Loucy (cell line): ENCODE measurements around the gene FMO3.

Experiments
- H2AFZ ChIP-seq: fragments of 200-600 bp; sonication (generic); 2 replicates; pipeline ENCODE4 v1.6.0; 2016; ENCODE audit warnings: antibody characterized with exemption, mild to moderate bottlenecking, low read length, moderate library complexity
- H3F3A ChIP-seq: fragments of 200-600 bp; 2 replicates; pipeline ENCODE4 v1.6.0; 2016; ENCODE audit warnings: antibody characterized with exemption, low read depth, mild to moderate bottlenecking
- H3K27me3 ChIP-seq: fragments of 200-600 bp; sonication (generic); 2 replicates; pipeline ENCODE4 v1.6.1; 2014; ENCODE audit warnings: low read length, mild to moderate bottlenecking; ENCODE audit not compliant: insufficient read depth, poor library complexity, severe bottlenecking
- H3K36me3 ChIP-seq: fragments of 200-600 bp; sonication (generic); 2 replicates; pipeline ENCODE4 v1.6.1; 2016; ENCODE audit warnings: low read length; ENCODE audit not compliant: insufficient read depth
- H3K4me1 ChIP-seq: fragments of 200-600 bp; sonication (generic); 2 replicates; pipeline ENCODE4 v1.5.1; 2014; ENCODE audit warnings: low read length, mild to moderate bottlenecking; ENCODE audit not compliant: insufficient read depth, poor library complexity, severe bottlenecking
- H3K4me2 ChIP-seq: fragments of 200-600 bp; sonication (generic); 2 replicates; pipeline ENCODE4 v1.6.0; 2014; ENCODE audit warnings: antibody characterized with exemption, low read length, low read depth, mild to moderate bottlenecking; ENCODE audit not compliant: poor library complexity, severe bottlenecking
- H3K4me3 ChIP-seq: fragments of 200-600 bp; sonication (generic); 2 replicates; pipeline ENCODE4 v1.5.1; 2014; ENCODE audit warnings: low read length, mild to moderate bottlenecking, mixed read lengths; ENCODE audit not compliant: poor library complexity, severe bottlenecking
- H3K79me2 ChIP-seq: fragments of 200-600 bp; sonication (generic); 2 replicates; pipeline ENCODE4 v1.6.1; 2014; ENCODE audit warnings: low read length; ENCODE audit not compliant: insufficient read depth
- H3K9ac ChIP-seq: fragments of 200-600 bp; sonication (generic); 2 replicates; pipeline ENCODE4 v1.6.0; 2014; ENCODE audit warnings: mild to moderate bottlenecking, low read depth, low read length, moderate library complexity; ENCODE audit not compliant: poor library complexity, severe bottlenecking
- H3K9me2 ChIP-seq: fragments of 200-600 bp; sonication (generic); replicated peaks from 2 replicates; pipeline ENCODE4 v1.6.1; 2016; ENCODE audit warnings: low read depth, low read length, mixed read lengths
- H3K9me3 ChIP-seq: fragments of 200-600 bp; sonication (generic); 2 replicates; pipeline ENCODE4 v1.6.1; 2014; ENCODE audit warnings: mild to moderate bottlenecking, antibody characterized with exemption, low read length, low read depth; ENCODE audit not compliant: insufficient read depth
- H4K20me1 ChIP-seq: fragments of 200-600 bp; sonication (generic); 2 replicates; pipeline ENCODE4 v1.6.0; 2014; ENCODE audit warnings: antibody characterized with exemption, low read length, mild to moderate bottlenecking; ENCODE audit not compliant: insufficient read depth, poor library complexity, severe bottlenecking
- CTCF ChIP-seq: fragments of 200-600 bp; sonication (generic); conservative IDR thresholded peaks from 2 replicates; pipeline ENCODE4 v1.5.1; 2014; ENCODE audit warnings: mild to moderate bottlenecking, antibody characterized with exemption, low read length
- EZH2phosphoT487 ChIP-seq: fragments of 200-600 bp; IDR thresholded peaks from 2 replicates; pipeline ENCODE4 v1.6.1; 2018; ENCODE audit warnings: antibody characterized with exemption, mild to moderate bottlenecking, moderate library complexity, borderline replicate concordance

Gene FMO3

GRCh38 chr1:171115280-171115897 lies 24.7 kb downstream of the FMO3 start:
- Histone ChIP-seq H3K4me2 (no peak overlapping the region), H2AFZ (no peak overlapping the region), H3K9ac (no peak overlapping the region), H3K4me3 (no peak overlapping the region), H3K9me2 (no peaks in the 10 kb centered on the region), H3K27me3 (no peaks in the 10 kb centered on the region), H3F3A (no peaks in the 10 kb centered on the region), H3K4me1 (no peaks in the 10 kb centered on the region), H4K20me1 (no peaks in the 10 kb centered on the region), H3K36me3 (no peaks in the 10 kb centered on the region), H3K79me2 (no peaks in the 10 kb centered on the region), H3K9me3 (no peaks in the 10 kb centered on the region)
- TF ChIP-seq EZH2phosphoT487 (no peak), CTCF (no peak)

GRCh38 chr1:171116676-171117075 lies 26.0 kb downstream of the FMO3 start:
- H3K9me3 ChIP-seq: no peaks in the 10 kb centered on the region
- no peaks in the 10 kb centered on the region for H4K20me1 ChIP-seq
- H3K27me3 ChIP-seq: no peaks in the 10 kb centered on the region
- TF ChIP-seq CTCF: no peak
- no peak for TF ChIP-seq EZH2phosphoT487
- H3K9ac ChIP-seq: no peak overlapping the region
- no peak overlapping the region for H2AFZ ChIP-seq
- no peak overlapping the region for H3K4me3 ChIP-seq
- H3F3A ChIP-seq: no peaks in the 10 kb centered on the region
- no peak overlapping the region for H3K4me2 ChIP-seq
- H3K9me2 ChIP-seq: no peaks in the 10 kb centered on the region
- no peaks in the 10 kb centered on the region for H3K4me1 ChIP-seq
- no peaks in the 10 kb centered on the region for H3K36me3 ChIP-seq
- H3K79me2 ChIP-seq: no peaks in the 10 kb centered on the region

- Histone ChIP-seq H3K4me1 (no peaks in the 10 kb centered on the region), H3K4me3 (no peak overlapping the region), H3K36me3 (no peaks in the 10 kb centered on the region), H3K9me3 (no peaks in the 10 kb centered on the region), H3F3A (no peaks in the 10 kb centered on the region), H3K9ac (no peak overlapping the region), H3K27me3 (no peaks in the 10 kb centered on the region), H4K20me1 (no peaks in the 10 kb centered on the region), H3K4me2 (no peak overlapping the region), H3K9me2 (no peaks in the 10 kb centered on the region), H2AFZ (no peak overlapping the region), H3K79me2 (no peaks in the 10 kb centered on the region)
- TF ChIP-seq EZH2phosphoT487 (no peak), CTCF (no peak)
Observed at GRCh38 chr1:171117085-171117484, 26.4 kb downstream of the FMO3 start.
